Measurements from ENCODE around the gene ADTRP.

ADTRP gene, protein sequence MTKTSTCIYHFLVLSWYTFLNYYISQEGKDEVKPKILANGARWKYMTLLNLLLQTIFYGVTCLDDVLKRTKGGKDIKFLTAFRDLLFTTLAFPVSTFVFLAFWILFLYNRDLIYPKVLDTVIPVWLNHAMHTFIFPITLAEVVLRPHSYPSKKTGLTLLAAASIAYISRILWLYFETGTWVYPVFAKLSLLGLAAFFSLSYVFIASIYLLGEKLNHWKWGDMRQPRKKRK

DNA sequence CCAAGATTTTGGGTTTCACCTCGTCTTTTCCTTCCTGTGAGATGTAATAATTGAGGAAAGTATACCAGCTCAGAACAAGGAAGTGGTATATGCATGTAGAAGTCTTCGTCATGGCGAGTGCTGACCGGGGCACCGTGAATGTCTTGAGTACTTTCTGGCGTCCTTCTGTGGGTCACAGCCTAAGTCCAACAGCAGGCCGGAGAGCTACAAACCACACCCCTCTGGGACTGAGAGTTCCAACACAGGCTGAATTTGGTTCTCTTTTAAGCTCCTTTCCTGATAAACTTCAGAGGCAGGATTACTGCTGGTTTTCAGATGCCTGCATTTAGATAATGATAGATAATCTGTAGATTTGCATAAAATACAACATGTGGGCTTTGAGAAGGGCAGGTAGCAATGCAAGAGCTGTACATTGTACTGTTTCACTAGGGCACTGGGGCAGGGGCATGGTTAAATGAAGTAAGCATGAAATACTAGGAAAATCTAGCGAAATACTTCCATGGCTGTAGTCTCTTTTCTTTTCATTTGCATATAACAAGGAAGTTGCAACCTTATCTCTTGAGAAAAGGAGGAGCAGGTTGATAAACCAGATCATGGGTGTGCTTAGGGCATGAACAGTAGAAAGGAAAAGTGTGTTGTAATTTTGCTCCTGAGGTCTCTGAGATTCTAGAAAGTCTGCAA, at the start of gene ADTRP:
Gene ADTRP (minus strand): TSS at position 156 of the 681 bp plus-strand sequence. CDS start 44 bp downstream, at position 112.
- no peak for DNase-seq (ENCODE audit: low spot score)

DNA sequence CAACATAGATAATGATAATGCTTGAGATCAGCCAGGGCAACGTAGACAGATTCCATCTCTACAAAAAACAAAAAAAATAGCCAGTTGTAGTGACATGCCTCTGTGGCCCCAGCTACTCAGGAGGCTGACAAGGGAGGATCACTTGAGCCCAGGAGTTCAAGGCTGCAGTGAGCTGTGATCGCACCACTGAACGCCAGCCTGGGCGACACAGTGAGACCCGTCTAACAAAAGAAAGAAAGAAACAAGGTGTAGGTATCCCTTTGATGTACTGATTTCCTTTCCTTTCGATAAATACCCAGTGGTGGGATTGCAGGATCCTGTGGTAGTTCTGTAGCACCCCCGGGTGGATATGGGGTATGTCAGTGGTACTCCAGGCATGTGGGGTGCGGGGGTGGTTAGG, 48.2 kb upstream of the ADTRP start:
- no peak for DNase-seq (ENCODE audit: low spot score)

DNA sequence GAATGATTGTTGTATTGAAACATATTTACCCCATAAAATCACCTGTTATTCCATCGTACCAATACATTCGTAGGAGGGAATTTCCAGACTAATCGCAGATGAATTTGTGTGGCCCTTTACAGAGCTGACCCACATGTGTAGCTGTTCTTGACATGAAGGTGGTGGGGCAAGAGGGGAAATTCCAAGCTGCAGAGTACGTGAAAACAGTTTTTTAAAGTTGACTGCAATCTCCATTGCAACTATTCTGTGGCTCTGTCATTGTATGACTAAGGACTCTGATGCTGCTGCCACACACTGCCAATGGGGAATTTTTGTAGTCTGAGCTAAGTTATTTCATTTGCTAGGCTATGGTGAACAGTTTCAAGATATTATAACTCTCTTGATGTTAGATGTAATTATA, 46.4 kb upstream of the ADTRP start:
- no peak for DNase-seq (ENCODE audit: low spot score)

DNA sequence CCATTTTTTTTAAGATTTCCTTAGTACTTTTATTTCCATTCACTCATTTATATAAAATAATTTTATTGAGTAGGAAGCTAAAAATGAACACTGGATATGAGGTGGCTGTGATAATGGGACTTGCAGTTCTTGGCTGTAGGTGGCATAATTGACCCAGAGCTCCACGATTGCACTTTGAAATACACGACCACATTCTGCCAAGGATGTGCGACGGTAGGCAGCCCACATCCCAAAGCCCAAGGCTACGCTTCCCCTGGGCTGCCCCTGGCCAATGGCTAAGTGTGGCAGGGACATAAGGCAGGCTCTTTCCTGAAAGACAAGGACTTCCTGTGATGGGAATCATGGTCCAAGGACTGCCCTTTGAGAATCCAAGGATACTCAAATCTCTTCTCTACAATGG, 43.7 kb upstream of the ADTRP start:
- no peak for DNase-seq (ENCODE audit: low spot score)

DNA sequence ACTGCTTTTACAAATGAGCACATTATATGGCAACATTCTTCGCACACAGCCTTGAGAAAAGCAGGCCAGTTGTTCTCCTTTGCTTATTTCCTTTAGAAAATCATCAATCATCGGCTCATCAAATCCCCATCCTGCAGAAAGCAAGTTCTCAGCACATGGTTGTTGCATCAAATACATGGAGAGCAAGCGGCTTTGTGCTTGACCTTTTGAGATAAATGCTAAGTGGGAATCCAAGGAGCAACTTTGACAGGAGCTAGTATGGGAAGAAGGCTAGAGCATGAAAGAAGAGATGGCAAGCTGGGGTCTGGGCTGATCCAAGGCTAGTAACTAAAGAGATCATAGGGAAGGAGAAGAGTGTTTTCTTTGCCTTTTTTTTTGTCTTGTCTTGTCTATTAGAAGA, 43.2 kb upstream of the ADTRP start:
- DNase-seq (ENCODE audit: low spot score): no peak

GRCh38 chr6:11820821-11821220, 42.2 kb upstream of the ADTRP start:
- no peak for DNase-seq (ENCODE audit: low spot score)

- DNase-seq (ENCODE audit: low spot score): no peak
Measured at GRCh38 chr6:11819486-11819885, 40.9 kb upstream of the ADTRP start.

GRCh38 chr6:11815231-11815630, 36.6 kb upstream of the ADTRP start:
- DNase-seq (ENCODE audit: low spot score): no peak

- DNase-seq (ENCODE audit: low spot score): no peak
Measured at GRCh38 chr6:11814819-11815218, 36.2 kb upstream of the ADTRP start.

- no peak for DNase-seq (ENCODE audit: low spot score)
Measured at GRCh38 chr6:11814106-11814505, 35.5 kb upstream of the ADTRP start.

DNA sequence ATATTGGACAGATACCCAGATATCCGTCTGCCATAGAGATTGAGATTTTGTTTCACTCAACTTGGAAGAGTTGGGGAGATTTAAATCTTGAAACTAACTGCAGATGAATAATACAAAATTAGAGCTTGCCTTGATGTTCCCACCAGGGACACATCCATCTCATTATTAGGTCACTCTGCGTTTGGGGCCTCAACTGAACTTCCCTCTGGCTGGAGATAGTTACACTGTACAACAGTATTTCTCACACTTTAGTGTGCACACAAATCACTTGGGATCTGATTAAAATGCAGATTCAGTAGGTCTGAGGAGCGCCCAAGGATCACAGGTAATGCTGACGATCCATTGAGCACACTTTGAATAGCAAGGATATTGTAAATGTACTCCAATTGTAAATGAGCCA, 35.0 kb upstream of the ADTRP start:
- DNase-seq (ENCODE audit: low spot score): no peak

DNA sequence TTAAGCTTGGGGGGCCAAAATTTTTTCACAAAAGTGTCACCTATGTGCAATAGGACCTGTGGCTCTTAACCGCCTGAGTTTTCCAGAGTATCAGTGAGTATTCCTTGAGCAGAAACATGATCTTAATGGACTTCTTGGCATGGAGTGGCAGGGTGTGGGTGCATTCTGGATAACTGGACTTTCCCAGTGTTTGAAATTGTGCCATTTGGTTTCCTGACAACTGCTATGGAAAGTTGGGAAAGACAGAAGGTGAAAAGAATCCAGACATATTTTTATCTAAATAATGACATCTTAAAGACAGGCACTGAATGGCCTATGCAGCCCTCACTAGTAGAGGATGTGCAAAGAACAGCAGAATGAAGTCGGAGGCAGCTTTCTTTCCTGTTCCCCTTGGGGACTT, 34.3 kb upstream of the ADTRP start:
- DNase-seq (ENCODE audit: low spot score): no peak

- DNase-seq (ENCODE audit: low spot score): no peak
Measured at GRCh38 chr6:11812439-11812838, 33.8 kb upstream of the ADTRP start.

DNA sequence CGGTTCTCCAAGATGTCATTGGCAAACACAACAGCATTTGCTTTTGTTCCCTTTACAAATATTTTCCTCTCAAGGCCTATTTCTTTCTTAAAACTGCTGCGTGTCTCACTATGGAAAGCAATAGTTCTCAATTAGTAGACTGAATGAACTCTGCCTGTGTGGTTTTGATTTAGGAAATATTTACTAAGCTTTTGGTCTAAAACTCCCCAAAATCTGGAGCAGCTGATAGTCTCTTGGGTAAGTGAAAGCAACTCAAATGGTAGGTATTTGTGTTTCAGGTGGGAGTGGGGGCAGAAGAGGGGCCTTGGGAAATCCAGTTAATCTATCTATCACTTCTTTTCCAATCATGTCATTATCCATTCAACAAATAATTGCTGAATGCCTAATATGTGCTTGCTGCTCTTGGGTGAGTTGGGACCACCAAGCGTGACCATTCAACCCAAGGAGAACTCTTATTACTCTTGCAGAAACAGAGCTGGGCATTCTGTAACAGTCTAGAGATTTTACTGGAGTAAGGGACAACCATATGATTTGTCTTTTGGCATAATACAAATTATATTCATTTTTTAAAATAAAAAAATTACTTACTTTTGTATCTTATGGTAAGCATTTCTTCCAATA, 33.2 kb upstream of the ADTRP start:
- no peak for DNase-seq (ENCODE audit: low spot score)

DNA sequence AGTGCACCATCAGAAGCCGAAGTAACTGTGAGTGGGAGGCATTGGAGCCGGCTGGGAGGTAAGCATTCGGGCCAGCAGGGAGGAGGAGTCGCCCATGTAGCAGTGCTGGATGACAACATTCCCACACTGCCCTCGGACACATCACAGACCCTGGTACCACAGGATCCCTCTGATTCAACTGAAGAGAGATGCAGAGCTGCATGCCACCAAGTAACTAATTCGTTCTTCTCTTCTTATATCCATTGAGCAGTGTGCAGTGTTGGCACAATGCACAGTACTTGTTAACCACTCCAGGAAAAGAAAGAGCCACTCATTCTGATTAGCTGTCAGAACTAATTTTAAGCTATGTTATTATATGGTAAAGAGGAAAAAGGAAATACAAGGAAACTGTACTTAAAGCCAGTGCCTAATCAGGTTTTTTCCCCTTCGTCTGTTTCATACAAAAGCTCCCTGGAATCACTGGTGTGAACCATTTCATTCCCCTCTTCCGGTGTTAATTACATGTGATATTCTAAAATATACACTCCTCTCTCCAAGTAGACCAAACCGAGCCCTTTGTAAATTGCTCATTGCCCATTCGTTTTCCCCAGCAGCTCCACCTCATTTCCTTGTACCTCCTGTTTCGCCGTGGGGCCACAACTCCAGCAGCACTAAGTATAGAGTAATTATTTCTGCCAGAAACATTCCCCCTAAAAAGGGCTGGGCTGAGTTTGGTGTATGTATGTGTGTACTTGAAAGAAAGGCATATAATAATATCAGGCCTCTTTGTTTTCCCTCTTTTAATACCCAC, 32.4 kb upstream of the ADTRP start:
- no peak for DNase-seq (ENCODE audit: low spot score)

- peak; percentile 21 for DNase-seq (ENCODE audit: low spot score)
Measured at GRCh38 chr6:11810039-11810541, 31.5 kb upstream of the ADTRP start.

DNA sequence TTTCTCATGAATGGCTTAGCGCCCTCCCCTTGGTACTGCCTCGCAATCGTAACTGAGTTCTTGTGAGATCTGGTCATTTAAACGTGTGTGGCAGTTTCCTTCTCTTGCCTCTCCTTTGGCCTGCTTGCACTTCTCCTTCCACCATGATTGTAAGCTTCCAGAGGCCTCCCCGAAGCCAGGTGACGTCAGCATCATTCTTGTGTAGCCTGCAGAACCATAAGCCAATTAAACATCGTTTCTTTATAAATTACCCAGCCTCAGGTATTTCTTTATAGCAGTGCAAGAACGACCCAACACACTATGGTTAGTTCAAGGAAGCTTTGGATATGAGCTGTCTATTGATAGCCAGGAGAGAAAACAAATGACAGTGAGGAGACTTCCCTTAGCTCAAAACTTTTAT, 29.5 kb upstream of the ADTRP start:
- DNase-seq (ENCODE audit: low spot score): no peak

GRCh38 chr6:11806561-11807317, 28.1 kb upstream of the ADTRP start:
- DNase-seq (ENCODE audit: low spot score): no peak

GRCh38 chr6:11805259-11806053, 26.9 kb upstream of the ADTRP start:
- DNase-seq (ENCODE audit: low spot score): no peak

DNA sequence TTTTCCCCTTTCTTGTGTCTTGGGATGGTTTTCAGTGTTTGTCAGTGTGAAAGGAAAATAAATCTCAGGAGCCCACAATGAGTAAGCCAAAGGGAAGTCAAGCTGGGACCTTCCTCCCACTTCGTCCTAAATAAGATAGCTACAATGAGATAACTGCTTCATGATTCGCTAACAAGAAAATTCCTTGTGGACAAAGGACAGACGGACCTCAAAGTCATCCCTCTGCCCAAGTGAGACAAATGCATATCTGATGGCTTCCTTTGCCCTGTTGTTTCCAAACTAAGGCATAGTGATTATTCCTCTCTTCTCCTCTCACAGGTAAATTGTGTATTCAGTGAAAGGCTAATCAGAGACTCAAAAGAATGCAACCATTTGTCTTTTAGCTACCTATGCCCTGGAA, 26.1 kb upstream of the ADTRP start:
- no peak for DNase-seq (ENCODE audit: low spot score)

DNA sequence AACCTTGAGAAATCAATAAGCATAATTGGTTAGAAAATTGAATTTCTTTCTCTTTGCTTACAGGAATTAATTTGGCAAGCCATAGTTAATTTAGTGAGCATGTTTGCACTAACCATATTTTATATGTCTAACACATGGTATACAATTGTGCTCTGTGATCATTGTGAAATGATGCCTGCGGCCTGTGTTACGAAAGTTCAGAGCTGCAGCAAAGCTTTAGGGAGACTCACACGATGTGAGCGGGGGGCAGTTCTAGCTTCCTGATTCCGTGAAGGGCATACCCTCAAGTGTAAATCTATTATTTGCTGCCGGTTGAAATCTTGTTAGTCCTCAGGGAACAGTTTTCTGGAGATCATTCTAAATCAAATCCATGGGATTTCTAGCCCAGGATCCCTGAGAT, 25.5 kb upstream of the ADTRP start:
- no peak for DNase-seq (ENCODE audit: low spot score)
